Measurements from ENCODE around the gene SCYGR7. TPM values are rescaled to one million over a fixed set of nuclear protein-coding genes. Genes with fewer than 3 reads are reported as not detected.

Gene SCYGR7
- total RNA-seq, 1 donor from 2014 or later: not detected

DNA sequence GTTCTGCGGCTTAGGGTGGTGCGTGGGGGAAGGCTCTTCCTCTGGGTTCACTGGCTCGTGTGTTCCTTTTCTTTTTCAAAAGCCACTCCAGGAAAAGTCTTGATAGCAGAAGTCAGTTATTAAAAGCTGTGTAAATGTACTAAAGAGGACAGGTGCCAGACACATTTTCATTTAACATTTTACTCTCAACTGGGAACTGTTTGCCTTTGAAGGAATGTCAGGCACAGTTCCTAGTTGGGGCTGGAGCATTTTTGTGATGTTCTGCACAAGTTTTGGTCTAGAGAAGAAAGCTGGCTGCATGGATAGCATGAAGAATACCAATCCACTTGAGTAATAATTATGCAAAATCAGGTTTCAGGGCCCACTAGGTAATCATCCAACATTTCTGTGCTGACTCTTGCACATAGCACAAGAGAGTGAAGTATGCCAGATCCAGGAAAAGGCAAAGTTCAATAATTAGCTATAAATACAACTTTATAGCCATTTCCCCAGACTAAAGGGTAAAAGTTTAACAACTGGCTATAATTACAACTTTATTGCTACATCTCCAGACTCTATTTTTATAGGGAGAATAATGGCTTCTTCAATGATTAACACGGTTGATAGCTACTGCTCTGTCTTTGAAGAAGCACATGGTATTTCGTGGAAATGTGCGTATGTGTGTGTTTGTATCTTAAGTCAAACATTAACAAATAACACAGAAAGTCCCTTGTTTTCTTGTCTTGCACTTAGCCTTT lies 33.8 kb downstream of the SCYGR7 start:
- Mint-ChIP-seq H3K36me3 (ENCODE audit: low read depth) (no peaks in the 10 kb centered on the region), H3K27me3 (ENCODE audit: low read depth) (no peaks in the 10 kb centered on the region), H3K9me3 (no peaks in the 10 kb centered on the region), H3K4me1 (peaks cover 24% of the 10 kb centered on the region), H3K27ac (ENCODE audit: unreplicated experiment) (no peak overlapping the region), H3K4me3 (no peak overlapping the region)
- TF ChIP-seq, protein P1, sequence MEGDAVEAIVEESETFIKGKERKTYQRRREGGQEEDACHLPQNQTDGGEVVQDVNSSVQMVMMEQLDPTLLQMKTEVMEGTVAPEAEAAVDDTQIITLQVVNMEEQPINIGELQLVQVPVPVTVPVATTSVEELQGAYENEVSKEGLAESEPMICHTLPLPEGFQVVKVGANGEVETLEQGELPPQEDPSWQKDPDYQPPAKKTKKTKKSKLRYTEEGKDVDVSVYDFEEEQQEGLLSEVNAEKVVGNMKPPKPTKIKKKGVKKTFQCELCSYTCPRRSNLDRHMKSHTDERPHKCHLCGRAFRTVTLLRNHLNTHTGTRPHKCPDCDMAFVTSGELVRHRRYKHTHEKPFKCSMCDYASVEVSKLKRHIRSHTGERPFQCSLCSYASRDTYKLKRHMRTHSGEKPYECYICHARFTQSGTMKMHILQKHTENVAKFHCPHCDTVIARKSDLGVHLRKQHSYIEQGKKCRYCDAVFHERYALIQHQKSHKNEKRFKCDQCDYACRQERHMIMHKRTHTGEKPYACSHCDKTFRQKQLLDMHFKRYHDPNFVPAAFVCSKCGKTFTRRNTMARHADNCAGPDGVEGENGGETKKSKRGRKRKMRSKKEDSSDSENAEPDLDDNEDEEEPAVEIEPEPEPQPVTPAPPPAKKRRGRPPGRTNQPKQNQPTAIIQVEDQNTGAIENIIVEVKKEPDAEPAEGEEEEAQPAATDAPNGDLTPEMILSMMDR (conservative IDR thresholded peaks at IDR 0.05): no peak
- DNase-seq (ENCODE audit: low read depth, low spot score): no peak

DNA sequence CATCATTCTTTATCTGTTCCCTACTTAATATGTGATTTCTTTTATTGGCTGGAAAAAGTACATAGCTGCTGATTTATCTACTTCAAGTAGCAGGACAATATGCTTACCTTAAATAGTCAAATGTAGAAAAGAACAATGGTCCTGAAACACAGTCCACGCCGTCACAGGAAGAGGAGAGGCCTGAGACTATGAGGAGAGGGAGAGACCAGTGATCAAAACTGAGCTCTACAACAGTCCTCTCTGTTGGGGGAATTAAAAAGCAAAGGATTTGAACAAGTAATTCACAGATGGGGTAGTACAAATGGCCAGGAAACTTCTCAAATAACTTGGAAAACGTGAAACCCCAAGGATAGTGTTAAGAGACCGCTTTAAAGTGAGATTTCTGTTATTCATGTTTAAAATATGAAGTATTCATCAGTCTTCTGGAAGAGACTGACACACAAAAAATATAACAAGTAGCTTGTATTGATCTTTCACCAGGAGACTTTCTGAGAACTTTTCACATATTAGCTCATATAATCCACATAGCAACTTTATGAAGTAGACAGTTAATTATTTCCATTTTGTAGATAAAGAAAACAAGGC lies 37.7 kb downstream of the SCYGR7 start:
- no peak overlapping the region for H3K27ac Mint-ChIP-seq (ENCODE audit: unreplicated experiment)
- H3K36me3 Mint-ChIP-seq (ENCODE audit: low read depth): no peaks in the 10 kb centered on the region
- H3K4me1 Mint-ChIP-seq: peaks cover 7% of the 10 kb centered on the region
- DNase-seq (ENCODE audit: low read depth, low spot score): no peak
- no peak overlapping the region for H3K4me3 Mint-ChIP-seq
- H3K27me3 Mint-ChIP-seq (ENCODE audit: low read depth): no peaks in the 10 kb centered on the region
- TF ChIP-seq, protein P1 (conservative IDR thresholded peaks at IDR 0.05): no peak
- H3K9me3 Mint-ChIP-seq: no peaks in the 10 kb centered on the region

DNA sequence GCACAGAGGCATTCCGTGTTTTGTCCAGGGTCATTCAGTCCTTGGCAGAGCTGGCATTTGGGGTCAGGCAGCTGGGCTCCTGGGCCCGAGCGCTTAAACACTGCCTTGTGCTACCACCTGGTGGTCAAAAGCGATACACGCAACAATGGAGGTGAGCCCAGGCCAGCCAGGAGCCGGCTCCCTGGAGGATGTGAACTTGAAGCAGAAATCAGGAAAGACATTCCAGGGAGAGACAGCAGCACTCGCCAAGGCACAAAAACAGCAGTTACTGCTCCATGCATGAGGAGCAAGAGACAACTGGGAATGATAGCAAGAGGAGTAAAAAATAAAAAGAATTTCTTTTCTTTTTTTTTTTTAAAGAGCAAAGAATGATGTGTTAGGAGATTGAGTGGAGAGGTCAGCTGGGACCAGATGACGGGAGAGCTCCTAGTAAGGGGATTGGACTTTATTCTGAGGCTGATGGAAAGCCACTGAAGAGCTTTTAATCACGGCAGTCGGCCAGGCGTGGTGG lies 38.3 kb downstream of the SCYGR7 start:
- Mint-ChIP-seq H3K36me3 (ENCODE audit: low read depth) (no peaks in the 10 kb centered on the region), H3K27me3 (ENCODE audit: low read depth) (no peaks in the 10 kb centered on the region), H3K27ac (ENCODE audit: unreplicated experiment) (no peak overlapping the region), H3K9me3 (no peaks in the 10 kb centered on the region), H3K4me1 (peaks cover 5% of the 10 kb centered on the region), H3K4me3 (no peak overlapping the region)
- TF ChIP-seq, protein P1 (conservative IDR thresholded peaks at IDR 0.05): peak; percentile 98
- peak; percentile 78 for DNase-seq (ENCODE audit: low read depth, low spot score)

DNA sequence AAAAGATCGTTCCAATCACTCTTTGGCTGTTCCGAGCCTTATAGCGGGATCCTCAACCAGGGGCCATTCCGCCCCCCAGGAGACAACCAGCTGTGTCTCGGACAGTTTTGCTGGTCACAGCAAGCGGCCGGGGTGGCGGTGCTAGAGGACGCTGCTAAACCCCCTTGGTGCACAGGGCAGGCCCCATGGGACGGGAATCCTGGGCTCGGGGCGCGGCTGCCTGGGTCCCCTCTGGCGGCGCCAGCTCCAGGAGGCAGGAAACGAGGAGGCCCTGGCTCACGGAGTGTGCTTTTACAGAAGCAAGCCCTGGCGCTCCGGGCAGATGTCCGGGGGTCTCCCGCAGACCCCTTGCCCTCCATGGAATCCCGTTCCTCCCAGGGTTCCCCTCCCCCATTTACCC lies 39.7 kb downstream of the SCYGR7 start:
- H3K27ac Mint-ChIP-seq (ENCODE audit: unreplicated experiment): no peak overlapping the region
- H3K27me3 Mint-ChIP-seq (ENCODE audit: low read depth): no peaks in the 10 kb centered on the region
- no peak for DNase-seq (ENCODE audit: low read depth, low spot score)
- H3K9me3 Mint-ChIP-seq: no peaks in the 10 kb centered on the region
- H3K4me1 Mint-ChIP-seq: peaks cover 5% of the 10 kb centered on the region
- H3K4me3 Mint-ChIP-seq: no peak overlapping the region
- TF ChIP-seq, protein P1 (conservative IDR thresholded peaks at IDR 0.05): no peak
- no peaks in the 10 kb centered on the region for H3K36me3 Mint-ChIP-seq (ENCODE audit: low read depth)

DNA sequence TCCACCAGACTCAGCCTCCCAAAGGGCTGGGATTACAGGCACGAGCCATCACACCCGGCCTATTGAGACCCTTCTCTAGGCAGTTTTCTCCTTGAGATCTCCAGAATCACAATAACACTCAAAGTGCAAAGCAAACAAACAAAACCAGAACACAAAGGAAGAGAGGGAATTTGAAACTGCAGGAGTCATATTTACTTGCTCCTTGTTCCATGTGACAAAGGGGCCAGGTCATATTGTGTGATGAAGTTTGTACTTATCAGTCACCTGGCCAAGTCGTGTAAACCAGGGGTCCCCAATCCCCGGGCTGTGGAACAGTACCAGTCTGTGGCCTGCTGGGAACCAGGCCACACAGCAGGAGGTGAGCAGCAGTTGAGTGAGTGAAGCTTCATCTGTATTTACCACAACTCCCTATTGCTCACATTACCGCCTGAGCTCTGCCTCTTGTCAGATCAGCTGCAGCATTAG lies 44.1 kb downstream of the SCYGR7 start:
- Mint-ChIP-seq H3K27ac (ENCODE audit: unreplicated experiment) (no peak overlapping the region), H3K4me3 (no peak overlapping the region), H3K36me3 (ENCODE audit: low read depth) (no peaks in the 10 kb centered on the region), H3K27me3 (ENCODE audit: low read depth) (no peaks in the 10 kb centered on the region), H3K4me1 (no peaks in the 10 kb centered on the region), H3K9me3 (no peaks in the 10 kb centered on the region)
- no peak for DNase-seq (ENCODE audit: low read depth, low spot score)
- TF ChIP-seq, protein P1 (conservative IDR thresholded peaks at IDR 0.05): no peak

Measured in neural crest cell (in vitro differentiated cells).